LNCaP clone FGC (cell line): ENCODE data around the gene BEND7.
A peak's percentile ranks its signal among the peaks of the same experiment; 100 is the strongest.
"Not testable (repeated sequence)": the region's sequence is repeated elsewhere in the genome, so short reads cannot be mapped to it uniquely, and the experiment has no call there.

Experiments used
- DNase-seq: peaks from one replicate; pipeline ENCODE4 v3.0.0-alpha.2; 2011; ENCODE audit warnings: low read depth
- H3K4me3 ChIP-seq: 2 replicates; pipeline ENCODE4 v1.5.1; 2011; ENCODE audit warnings: mild to moderate bottlenecking, low read depth, low read length, control low read depth
- TF ChIP-seq, protein P1 (sequence below): IDR thresholded peaks from 2 replicates; pipeline ENCODE4 v1.5.1; 2012; ENCODE audit warnings: mild to moderate bottlenecking; ENCODE audit not compliant: control insufficient read depth, insufficient read depth; ENCODE audit errors: extremely low read depth

BEND7 gene

GRCh38 chr10:13560597-13560996, 31.8 kb upstream of the BEND7 start:
- TF ChIP-seq, protein P1, sequence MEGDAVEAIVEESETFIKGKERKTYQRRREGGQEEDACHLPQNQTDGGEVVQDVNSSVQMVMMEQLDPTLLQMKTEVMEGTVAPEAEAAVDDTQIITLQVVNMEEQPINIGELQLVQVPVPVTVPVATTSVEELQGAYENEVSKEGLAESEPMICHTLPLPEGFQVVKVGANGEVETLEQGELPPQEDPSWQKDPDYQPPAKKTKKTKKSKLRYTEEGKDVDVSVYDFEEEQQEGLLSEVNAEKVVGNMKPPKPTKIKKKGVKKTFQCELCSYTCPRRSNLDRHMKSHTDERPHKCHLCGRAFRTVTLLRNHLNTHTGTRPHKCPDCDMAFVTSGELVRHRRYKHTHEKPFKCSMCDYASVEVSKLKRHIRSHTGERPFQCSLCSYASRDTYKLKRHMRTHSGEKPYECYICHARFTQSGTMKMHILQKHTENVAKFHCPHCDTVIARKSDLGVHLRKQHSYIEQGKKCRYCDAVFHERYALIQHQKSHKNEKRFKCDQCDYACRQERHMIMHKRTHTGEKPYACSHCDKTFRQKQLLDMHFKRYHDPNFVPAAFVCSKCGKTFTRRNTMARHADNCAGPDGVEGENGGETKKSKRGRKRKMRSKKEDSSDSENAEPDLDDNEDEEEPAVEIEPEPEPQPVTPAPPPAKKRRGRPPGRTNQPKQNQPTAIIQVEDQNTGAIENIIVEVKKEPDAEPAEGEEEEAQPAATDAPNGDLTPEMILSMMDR, result no peak
- no peak for DNase-seq
- H3K4me3 ChIP-seq, result no peak overlapping the region

GRCh38 chr10:13559124-13559700, 30.4 kb upstream of the BEND7 start:
- DNase-seq, result no peak
- H3K4me3 ChIP-seq, result no peak overlapping the region
- TF ChIP-seq, protein P1, result no peak

GRCh38 chr10:13555884-13556510, 27.2 kb upstream of the BEND7 start:
- TF ChIP-seq, protein P1, result no peak
- DNase-seq, result no peak

GRCh38 chr10:13550802-13551201, 22.0 kb upstream of the BEND7 start:
- TF ChIP-seq, protein P1, result no peak
- DNase-seq, result no peak
- H3K4me3 ChIP-seq, result no peak overlapping the region

More at GRCh38 chr10:13555884-13556510, 27.2 kb upstream of the BEND7 start:
- no peak overlapping the region for H3K4me3 ChIP-seq

DNA sequence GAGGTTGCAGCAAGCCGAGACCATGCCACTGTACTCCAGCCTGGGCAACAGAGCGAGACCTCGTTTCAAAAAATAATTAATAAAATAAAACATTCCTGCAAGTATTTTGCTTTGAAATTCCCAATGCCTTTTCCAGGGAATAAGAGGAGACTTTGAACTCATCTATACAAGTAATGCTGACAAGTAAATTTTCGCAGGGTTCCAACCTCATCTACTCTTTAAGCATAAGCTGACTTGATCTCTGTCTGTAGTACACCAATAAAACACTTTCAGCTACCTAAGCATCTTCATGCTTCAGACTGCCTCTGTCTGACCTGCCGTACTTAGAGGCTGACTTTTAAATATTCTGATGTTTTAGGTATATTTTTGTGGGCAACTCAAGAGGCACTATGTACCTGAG, 13.7 kb upstream of the BEND7 start:
- TF ChIP-seq, protein P1, result no peak
- no peak overlapping the region for H3K4me3 ChIP-seq
- no peak for DNase-seq

- H3K4me3 ChIP-seq, DNase-seq: not testable (repeated sequence)
Measured at GRCh38 chr10:13537985-13538384, 9.2 kb upstream of the BEND7 start.

- no peak for DNase-seq
- TF ChIP-seq, protein P1, result peak; percentile 67
- no peak overlapping the region for H3K4me3 ChIP-seq
Measured at GRCh38 chr10:13536674-13537366, 8.0 kb upstream of the BEND7 start.
